Measurements from ENCODE around the gene ATP2B2.
"Not testable (repeated sequence)": the region's sequence is repeated elsewhere in the genome, so short reads cannot be mapped to it uniquely, and the experiment has no call there.

The ATP2B2 gene

GRCh38 chr3:10505050-10505790 is at the start of gene ATP2B2:
ATP2B2 (minus strand) TSS chr3:10505586; CDS start chr3:10449543, 56,043 bp downstream.
- no peak for DNase-seq

DNA sequence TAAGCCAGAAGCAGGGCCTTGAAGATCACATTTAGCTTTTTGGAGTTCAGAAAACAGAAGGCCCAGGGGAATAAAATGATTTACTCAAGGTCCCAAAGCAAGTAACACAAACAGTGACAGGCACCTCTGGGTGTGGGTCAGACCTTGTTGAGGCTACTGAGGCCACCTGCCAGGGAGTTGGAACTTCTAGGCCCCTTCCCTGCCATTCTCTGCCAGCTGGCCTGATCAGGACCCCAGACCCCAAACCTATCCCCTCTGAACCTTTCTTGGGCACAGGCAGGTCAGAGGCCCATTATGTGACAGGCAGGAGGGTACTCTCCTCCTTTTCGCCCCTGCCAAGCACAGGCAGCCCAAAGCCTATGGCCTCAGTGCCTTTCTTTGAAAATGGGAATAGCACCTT is 49.4 kb upstream of the ATP2B2 start:
- no peak for DNase-seq

- no peak for DNase-seq
Measured at GRCh38 chr3:10554236-10554611, 48.8 kb upstream of the ATP2B2 start.

- DNase-seq = no peak
Measured at GRCh38 chr3:10553591-10554235, 48.3 kb upstream of the ATP2B2 start.

DNA sequence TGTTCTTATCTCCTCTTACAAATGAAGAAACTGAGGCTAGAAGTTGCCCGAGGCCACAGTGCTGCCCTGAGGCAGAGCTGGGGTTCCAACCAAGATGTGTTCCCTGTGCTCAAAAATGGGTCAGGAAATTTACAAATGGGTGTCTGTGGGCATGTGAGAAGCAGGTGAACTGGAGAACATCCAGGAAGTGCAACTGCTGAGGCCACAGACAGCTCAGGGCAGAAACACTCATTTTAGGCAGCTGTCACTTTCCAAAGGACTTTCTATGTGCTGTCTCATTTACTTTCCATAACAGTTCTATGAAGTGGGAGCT is 47.2 kb upstream of the ATP2B2 start:
- DNase-seq = no peak

DNA sequence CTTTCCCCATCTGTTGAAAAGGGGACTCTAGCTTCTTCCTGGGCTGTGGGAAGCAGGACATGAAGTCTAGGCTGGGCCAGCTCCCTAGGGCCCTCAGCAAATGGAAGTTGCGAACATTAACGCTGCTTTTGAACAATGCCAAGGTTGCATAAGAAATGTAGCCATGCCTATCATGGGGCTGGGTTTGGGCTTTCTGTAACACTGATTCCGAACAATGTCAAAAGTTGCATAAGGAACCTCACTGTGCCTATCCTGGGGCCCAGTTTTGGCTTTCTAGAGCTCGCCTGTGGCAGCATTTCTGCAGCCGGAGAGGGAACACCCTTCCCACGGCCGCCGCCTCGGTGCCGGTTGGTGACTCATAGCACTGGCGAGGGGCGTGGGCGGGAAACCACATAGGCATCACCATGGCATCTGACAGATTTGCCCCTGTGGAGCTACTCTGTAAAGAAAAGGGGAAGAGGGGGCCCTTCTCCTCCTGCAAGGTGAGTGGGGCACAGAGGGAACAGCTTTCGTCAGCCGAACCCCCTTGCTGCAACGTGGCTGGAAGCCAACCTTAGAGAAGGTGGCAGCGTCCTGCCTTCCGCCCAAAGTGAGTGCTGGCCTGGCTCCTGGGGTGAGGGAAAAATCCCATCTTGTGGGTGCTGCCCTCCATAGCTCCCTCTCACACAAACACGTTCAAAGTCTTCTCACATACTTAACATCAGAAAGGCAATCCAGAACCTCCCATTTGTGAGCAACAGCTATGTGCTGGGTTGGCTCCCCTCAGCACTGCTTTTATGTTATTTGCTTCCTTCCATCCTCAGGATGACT is 46.6 kb upstream of the ATP2B2 start:
- no peak for DNase-seq

GRCh38 chr3:10551139-10551538 is 45.8 kb upstream of the ATP2B2 start:
- DNase-seq = no peak

DNA sequence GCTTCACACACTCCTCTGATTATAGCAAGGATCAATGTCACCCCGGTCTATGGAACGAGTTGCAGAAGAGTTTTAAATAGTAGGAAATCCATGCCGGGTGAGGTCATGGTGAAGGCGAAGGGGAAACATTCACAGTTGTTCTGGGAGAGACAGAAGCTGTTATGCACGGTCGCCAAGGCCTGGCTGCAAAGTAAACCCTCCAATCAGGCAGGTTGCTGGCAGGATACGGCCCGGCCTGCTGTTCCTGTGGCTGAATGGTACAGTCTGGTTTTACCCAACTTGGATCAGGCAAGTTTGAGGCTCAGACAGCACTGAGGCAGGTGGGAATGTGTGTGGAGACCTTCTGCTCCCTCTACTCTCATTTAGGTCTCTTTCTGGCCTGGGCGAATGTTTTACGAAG is 45.3 kb upstream of the ATP2B2 start:
- DNase-seq = no peak

DNA sequence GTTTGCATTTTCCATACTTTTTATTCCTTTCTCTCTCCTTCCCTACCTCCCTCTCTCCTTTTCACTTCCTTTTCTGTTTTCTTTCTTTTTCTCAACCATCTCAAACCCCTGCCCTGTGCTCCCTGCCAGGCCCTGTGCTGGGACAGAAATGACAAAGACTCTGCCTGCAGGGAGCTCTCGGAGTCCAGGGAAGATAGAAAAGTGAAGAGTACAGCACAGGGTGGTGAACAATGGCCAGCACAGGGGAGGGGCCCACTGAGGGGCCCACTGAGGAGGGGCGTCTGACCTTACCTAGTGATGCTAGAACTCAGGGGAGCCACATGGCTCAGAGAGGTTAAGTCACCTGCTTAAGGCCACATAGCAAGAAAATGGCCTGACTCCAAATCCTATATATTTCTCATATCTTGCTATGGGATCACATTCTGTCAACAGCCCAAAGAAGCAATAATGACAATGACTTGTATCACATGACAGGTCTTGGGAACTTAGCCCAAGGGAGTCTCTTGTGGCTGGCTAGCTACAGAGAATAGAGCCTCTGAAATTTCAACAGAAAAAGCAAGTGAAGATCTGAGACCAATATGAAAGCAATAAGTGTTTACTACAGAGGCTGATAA is 44.3 kb upstream of the ATP2B2 start:
- no peak for DNase-seq

- no peak for DNase-seq
Measured at GRCh38 chr3:10548992-10549391, 43.6 kb upstream of the ATP2B2 start.

GRCh38 chr3:10547841-10548783 is 42.7 kb upstream of the ATP2B2 start:
- DNase-seq = no peak

- no peak for DNase-seq
Measured at GRCh38 chr3:10547413-10547812, 42.0 kb upstream of the ATP2B2 start.

- no peak for DNase-seq
Measured at GRCh38 chr3:10546820-10547263, 41.5 kb upstream of the ATP2B2 start.

DNA sequence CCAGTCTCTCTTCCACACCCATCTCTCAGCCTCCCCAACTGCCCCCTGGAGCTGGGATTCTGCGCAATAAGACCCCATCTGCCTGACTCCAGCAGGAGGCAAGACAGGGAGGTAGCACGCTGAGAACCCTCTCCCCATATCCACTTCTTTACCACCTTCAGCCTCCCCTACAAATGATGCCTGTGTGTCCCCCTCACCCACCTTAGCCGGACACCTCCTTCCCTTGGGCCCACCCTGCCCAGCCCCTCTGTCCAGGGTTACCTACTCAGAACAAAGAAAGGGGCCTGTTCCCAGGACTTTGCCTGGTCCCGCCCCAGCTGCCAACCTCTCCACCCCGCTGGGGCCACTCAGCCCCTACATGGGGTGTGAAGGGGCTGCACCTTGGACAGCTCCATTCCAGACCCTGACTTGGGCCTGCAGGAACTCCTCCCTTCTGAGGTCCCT is 40.8 kb upstream of the ATP2B2 start:
- DNase-seq = no peak

DNA sequence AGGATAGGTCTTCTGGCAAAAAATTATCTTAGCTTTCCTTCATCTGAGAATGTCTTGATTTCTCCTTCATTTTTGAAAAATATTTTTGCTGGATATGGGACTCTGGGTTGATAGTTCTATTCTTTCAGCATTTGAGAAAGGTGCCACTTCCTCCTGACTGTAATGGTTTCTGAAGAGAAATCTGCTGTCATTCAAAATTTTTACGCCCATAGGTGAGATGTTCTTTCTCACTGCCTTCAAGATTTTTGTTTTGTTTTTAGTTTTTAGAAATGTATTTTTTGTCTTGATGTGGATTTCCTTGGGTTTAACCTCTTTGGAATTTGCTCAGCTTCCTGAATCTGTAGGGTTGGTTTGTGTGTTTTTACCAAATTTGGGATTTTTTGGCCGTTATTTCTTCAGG is 37.1 kb upstream of the ATP2B2 start:
- no peak for DNase-seq

DNA sequence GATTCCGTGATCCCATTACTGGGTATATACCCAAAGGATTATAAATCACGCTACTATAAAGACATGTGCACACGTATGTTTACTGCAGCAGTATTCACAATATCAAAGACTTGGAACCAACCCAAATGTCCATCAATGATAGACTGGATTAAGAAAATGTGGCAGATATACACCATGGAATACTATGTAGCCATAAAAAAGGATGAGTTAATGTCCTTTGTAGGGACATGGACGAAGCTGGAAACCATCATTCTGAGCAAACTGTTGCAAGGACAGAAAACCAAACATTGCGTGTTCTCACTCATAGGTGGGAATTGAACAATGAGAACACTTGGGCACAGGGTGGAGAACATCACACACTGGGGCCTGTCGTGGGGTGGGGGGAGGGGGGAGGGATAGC is 35.0 kb upstream of the ATP2B2 start:
- not testable (repeated sequence) for DNase-seq

- DNase-seq = no peak
Measured at GRCh38 chr3:10534066-10534465, 28.7 kb upstream of the ATP2B2 start.

DNA sequence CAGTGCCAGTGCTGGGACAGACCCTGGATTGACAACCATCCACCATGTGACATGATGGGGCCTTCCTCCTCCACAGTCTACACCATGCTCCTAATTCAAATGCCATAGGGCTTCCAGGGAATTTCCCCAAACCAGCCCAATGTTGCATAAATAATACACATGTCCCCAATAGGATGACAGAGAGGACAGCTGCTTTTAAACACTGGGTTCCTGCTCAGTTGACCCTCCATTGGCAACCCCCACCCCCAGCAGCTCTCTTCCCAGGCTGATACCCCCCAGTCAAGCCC is 28.3 kb upstream of the ATP2B2 start:
- no peak for DNase-seq

GRCh38 chr3:10532939-10533736 is 27.8 kb upstream of the ATP2B2 start:
- no peak for DNase-seq

DNA sequence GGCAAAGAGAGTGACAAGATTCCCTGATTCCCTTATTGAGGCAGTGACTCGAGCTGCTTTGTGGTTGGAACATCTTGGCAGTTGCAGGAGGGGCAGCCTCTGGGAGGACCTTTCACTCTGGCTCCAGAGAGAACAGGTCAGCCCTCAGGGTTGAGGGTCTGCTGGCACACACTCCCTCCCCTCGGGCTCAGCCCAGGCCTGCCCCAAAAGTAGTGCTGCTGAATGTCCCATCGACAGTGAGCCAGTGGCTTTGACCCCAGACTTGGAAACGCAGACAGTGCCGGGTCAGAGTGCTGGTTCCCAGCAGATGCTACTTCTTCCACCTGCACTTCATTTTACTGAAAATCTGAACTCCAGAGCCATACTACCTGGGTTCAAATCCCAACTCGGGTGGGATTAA is 25.6 kb upstream of the ATP2B2 start:
- DNase-seq = no peak

DNA sequence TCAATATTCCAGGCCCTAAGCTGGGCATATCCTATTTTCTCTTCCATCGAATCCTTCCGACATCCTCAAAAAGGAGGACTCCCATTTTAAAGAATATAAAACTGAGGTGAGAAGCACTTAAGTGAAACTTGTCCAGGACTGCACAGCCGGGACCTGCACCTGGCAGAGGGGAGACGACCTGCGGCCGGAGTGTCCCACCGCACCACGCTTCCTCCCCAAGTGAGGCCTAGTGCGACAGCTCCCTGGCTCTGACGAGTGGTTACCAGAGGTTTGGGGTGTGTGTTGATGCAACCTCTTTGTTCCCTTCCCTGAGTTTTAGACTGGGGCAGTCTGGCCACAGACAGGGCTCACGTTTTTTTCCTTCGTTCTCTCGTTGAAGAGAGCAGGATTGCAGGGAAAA is 24.9 kb upstream of the ATP2B2 start:
- DNase-seq = no peak

DNA sequence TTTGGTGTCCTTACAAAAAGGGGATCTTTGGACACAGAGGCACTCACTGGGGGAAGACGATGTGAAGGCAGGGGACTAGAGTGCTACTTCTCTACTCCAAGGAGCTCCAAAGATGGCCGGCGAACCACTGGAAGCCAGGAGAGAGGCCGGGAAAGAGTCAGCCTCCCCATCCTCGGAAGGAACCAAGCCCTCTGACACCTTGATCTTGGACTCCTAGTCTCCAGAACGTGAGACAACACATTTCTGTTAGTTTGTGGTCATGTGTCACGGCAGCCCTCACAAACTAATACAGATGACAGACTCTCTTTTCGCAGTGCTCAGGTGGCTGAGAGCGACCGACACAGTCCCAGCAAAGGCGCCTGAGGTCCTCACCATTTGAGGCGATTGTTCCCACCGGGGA is 24.4 kb upstream of the ATP2B2 start:
- no peak for DNase-seq

Data from NCI-H146 (cell line).